Pancreas (tissue), 10 donors: Measurements from ENCODE around the gene LRRC57. TPM values are rescaled to one million over a fixed set of nuclear protein-coding genes. Genes with fewer than 3 reads are reported as not detected.

ENCODE experiments used
- ATAC-seq, 4 donors: fragments of 200-7000 bp; cut with Tn5 transposase; one replicate each; pipeline versions ENCODE4 v1.8.0 to v1.9.1; 2020; ENCODE audit warnings: mild to moderate bottlenecking in 4 of 4, moderate library complexity in 4 of 4
- DNase-seq, 6 donors: peaks; one replicate each; pipeline ENCODE4 v3.0.0-alpha.2; 2020
- FAIRE-seq: peaks from 2 replicates; lab custom pipeline; 2012; peaks lifted over from hg19 to GRCh38; lab: Jason Lieb, UNC
- H3K27ac ChIP-seq, 4 donors: fragments of 200-600 bp; sonication (generic); 1 replicate in 3 of 4; 2 replicates in 1 of 4; pipeline versions ENCODE4 v1.5.0 to v1.8.0; 2020
- H3K27me3 ChIP-seq, 4 donors: fragments of 200-600 bp; one replicate each; pipeline ENCODE4 v1.8.0; 2021
- H3K36me3 ChIP-seq, 3 donors: fragments of 200-600 bp; sonication (generic) in 1 of 3; one replicate each; pipeline versions ENCODE4 v1.5.0 to v1.8.0; 2020 to 2021
- H3K4me1 ChIP-seq, 3 donors: fragments of 200-600 bp; one replicate each; pipeline ENCODE4 v1.8.0; 2021
- H3K4me3 ChIP-seq, 4 donors: fragments of 200-600 bp; sonication (generic) in 2 of 4; one replicate each; pipeline versions ENCODE4 v1.5.0 to v1.8.0; 2020 to 2021
- H3K9me3 ChIP-seq, 4 donors: fragments of 200-600 bp; one replicate each; pipeline ENCODE4 v1.8.0; 2021
- CTCF ChIP-seq, 4 donors: fragments of 200-600 bp; sonication (generic) in 3 of 4; IDR thresholded peaks; one replicate each; pipeline versions ENCODE4 v1.5.0 to v1.8.0; 2021; ENCODE audit warnings: antibody characterized with exemption in 4 of 4
- WGBS, 2 donors: extraction: QIAGEN DNeasy Blood & Tissue Kit; methylation state at CpG; one replicate each; pipeline ENCODE4 v1.1.7; 2013; 5-methylcytosine and 5-hydroxymethylcytosine counted together
- intact Hi-C, 3 donors: fragments of 100-400 bp; cut with DNase I; formaldehyde crosslinking; loops; one replicate each; pipeline versions ENCODE4 v1.11.1 to v1.14.2; 2022
- polyA plus RNA-seq, 2 donors: library from polyadenylated mRNA; stranded (reverse); fragments of 200-250 nt; gene quantifications; one replicate each; pipeline ENCODE4 v1.2.3, GENCODE V29; 2013
- total RNA-seq, 6 donors: library from RNA; stranded (reverse); fragmentation: NEBNext Ultra II Directional in 4 of 6; extraction: Animal tissue kit (Norgen Biotek cat#: 25700) in 4 of 6; gene quantifications; one replicate each; pipeline versions ENCODE4 v1.2.1 to v1.2.4, GENCODE V29; 2021 to 2023
- donor health status: healthy with polysubstance abuse.
- donor health status: DM: no; HTN: no; CAD: no; lungs with moderate emphysema.
- donor health status: DM: no; HTN: no; CAD: no.
- donor health status: control.
- donor health status: control.
- donor health status: Bipolar disorder and iron deficiency.
- donor health status: DM: yes; HTN: yes; CAD: no.
- donor health status: DM: no; HTN: no; CAD: no.
- donor health status: DM: no; HTN: no; CAD: no.
- donor health status: DM: yes; HTN: yes; CAD: no.

LRRC57 gene
- total and polyA plus RNA-seq, 8 donors: 3.8 to 14.8 (median 8.0) TPM

- FAIRE-seq (no peak), DNase-seq (no peak), ATAC-seq (no peak)
- intact Hi-C loops: no loop called here
- Histone ChIP-seq H3K27me3 (no peaks in the 10 kb centered on the region), H3K4me1 (peaks cover 0 to 5% (median 3%) of the 10 kb centered on the region in 3 donors), H3K27ac (no peak overlapping the region), H3K9me3 (no peaks in the 10 kb centered on the region), H3K36me3 (no peaks in the 10 kb centered on the region), H3K4me3 (no peak overlapping the region)
- WGBS, 2 donors: 77 to 89% methylated on average over 1 of the region's 1 CpG
- no peak for TF ChIP-seq CTCF (IDR thresholded peaks at IDR 0.05)
Observed at GRCh38 chr15:42553554-42553953, 5.0 kb upstream of the LRRC57 start.

- H3K36me3 ChIP-seq: peaks cover 0 to 4% (median 0%) of the 10 kb centered on the region in 3 donors
- no peak for TF ChIP-seq CTCF (IDR thresholded peaks at IDR 0.05)
- no peaks in the 10 kb centered on the region for H3K27me3 ChIP-seq
- H3K4me1 ChIP-seq: peaks cover 5 to 17% (median 15%) of the 10 kb centered on the region in 3 donors
- no peaks in the 10 kb centered on the region for H3K9me3 ChIP-seq
- DNase-seq: no peak
- intact Hi-C loops: no loop called here
- 73 to 77% methylated on average over 12 of the region's 12 CpGs for WGBS, 2 donors
- no peak for ATAC-seq
- H3K27ac ChIP-seq: no peak overlapping the region
- peak overlapping the region in 2 of 4 donors; percentile 79 to 90 for H3K4me3 ChIP-seq
- no peak for FAIRE-seq
Observed at GRCh38 chr15:42549741-42550392, 1.3 kb upstream of the LRRC57 start.

DNA sequence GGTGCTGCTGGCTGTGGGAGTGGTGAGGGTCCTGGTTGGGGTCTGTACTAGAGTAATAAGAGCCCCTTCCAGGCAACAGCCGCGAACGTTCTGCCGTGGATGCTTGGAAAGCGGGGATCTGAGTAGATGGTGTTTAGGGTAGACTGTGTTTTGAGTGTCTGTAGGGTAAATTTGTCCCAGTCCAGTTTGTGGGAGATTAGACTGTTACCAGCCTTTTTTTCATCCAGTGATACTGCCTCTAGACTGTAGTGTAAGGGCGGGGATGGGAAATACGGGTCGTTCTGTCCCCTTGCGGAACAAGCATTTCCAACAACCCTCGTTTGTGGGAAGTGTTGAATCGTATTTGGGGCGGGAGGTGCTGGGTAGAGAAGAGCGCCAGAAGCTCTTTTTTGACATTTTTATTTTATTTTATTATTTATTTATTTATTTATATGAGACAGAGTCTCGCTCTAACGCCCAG is 469 bp upstream of the LRRC57 start:
- DNase-seq (no peak), ATAC-seq (peak; percentile 14 to 56 (median 36)), FAIRE-seq (no peak)
- intact Hi-C loops: no loop called here
- Histone ChIP-seq H3K4me3 (peak overlapping the region; percentile 79 to 97 (median 88)), H3K27ac (peak overlapping the region; percentile 75 to 87 (median 78)), H3K27me3 (no peaks in the 10 kb centered on the region), H3K9me3 (no peaks in the 10 kb centered on the region), H3K4me1 (peaks cover 5 to 17% (median 15%) of the 10 kb centered on the region in 3 donors), H3K36me3 (peaks cover 0 to 4% (median 4%) of the 10 kb centered on the region in 3 donors)
- no peak for TF ChIP-seq CTCF (IDR thresholded peaks at IDR 0.05)
- WGBS, 2 donors: 0% methylated on average over 15 of the region's 15 CpGs

- peaks cover 5 to 17% (median 15%) of the 10 kb centered on the region in 3 donors for H3K4me1 ChIP-seq
- DNase-seq (no peak), FAIRE-seq (no peak), ATAC-seq (peak; percentile 6 to 38 (median 32))
- 0 to 3% methylated on average over 9 of the region's 9 CpGs for WGBS, 2 donors
- H3K27ac ChIP-seq: peak overlapping the region; percentile 75 to 87 (median 78)
- H3K4me3 ChIP-seq: peak overlapping the region; percentile 79 to 97 (median 88)
- no peaks in the 10 kb centered on the region for H3K9me3 ChIP-seq
- H3K36me3 ChIP-seq: peaks cover 0 to 13% (median 4%) of the 10 kb centered on the region in 3 donors
- intact Hi-C loops: no loop called here
- no peaks in the 10 kb centered on the region for H3K27me3 ChIP-seq
- no peak for TF ChIP-seq CTCF (IDR thresholded peaks at IDR 0.05)
Observed at GRCh38 chr15:42547918-42548248, 710 bp downstream of the LRRC57 start.
